Jurkat, Clone E6-1 (cell line): ENCODE data around the gene CGREF1.
"Not testable (repeated sequence)": the region's sequence is repeated elsewhere in the genome, so short reads cannot be mapped to it uniquely, and the experiment has no call there.

ENCODE experiments used
- DNase-seq: peaks from one replicate; pipeline ENCODE4 v3.0.0-alpha.2; 2011; ENCODE audit warnings: low read depth, low spot score
- H3K4me3 ChIP-seq: 2 replicates; pipeline ENCODE4 v1.5.1; 2011; ENCODE audit warnings: mild to moderate bottlenecking, low read length, control low read depth, moderate library complexity

Gene CGREF1

DNA sequence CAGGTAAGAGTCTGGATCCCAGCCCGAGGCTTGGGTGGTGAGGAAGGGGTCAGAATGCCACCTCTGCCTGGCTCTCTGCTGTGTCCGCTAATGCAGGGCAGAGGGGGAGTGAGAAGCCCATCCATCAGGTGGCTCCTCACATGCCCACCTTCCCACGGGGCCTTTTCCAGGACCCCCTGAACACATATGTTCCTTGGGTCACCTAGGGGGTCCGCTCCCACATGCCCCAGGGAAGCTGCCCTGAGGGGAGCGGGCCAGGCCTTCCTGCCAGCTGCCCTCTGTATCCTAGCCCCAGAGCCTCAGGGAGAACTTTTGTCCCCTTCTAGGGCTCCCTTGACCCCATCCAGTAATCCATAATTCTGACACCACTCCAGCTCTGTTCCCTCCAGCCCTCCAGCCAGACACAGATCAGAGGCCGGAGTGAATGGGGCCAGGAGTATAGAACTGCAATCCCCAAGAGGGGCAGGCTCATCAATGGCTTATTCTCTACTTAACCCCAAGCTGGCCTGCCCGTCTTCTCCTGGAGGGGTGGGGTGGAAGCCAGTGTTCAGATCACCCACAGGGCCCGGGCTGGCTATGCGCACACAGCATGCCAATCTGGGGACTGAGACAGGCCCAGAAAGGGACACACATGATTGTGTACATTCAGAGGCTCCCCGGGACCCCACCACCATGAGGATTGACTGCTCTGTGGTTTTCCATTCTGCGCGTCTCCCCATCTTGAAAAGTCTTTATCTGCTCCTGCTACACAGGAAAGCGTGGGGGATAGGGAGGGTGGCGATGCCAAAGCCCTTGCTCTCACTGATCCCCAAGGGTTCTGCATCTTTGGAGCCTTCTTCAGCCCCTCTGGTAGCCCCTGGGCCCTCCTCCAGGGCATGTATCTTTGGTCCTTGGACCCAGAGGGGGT lies 39.4 kb downstream of the CGREF1 start:
- DNase-seq: no peak
- H3K4me3 ChIP-seq: no peak overlapping the region

DNA sequence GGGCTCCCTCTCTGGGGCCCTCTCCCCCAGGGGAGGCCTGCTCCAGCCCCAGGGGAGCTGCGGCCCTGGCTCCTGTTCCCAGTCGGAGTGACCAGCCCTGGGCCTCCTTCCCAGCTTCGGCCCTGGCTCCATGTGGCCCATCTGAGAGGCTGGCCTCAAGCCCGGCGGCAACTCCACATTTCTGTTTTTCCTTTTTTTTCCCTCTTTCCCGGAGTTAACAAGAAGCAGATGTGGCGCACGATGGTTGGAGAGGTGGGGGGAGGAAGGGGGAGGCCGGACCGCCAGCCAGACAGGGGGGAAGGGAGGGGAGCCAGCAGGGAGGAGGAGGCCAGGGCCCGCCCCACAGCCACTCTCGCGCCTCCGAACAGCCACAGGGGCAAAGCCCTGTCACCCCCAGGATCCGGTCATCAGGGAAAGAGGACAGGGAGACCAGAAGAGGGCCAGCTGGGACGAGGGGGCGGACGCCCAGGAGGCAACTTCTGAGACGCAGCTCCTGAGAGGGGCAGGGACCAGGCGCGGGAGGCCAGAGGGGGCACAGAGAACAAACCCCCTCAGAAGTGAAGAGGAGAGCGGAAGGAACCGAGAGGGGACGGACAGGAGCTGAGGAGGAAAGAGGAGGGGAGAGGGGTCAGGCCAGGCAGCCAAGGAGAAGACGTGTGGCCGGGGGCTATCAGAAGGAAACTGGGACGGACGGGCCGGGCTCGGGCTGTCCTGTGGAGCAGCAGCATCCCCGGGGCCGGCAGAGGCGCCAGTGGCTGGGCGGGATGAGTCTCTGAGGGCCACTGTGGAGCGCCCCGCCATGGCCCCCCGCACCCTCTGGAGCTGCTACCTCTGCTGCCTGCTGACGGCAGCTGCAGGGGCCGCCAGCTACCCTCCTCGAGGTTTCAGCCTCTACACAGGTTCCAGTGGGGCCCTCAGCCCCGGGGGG lies 40.4 kb downstream of the CGREF1 start, which contains the start of gene EMILIN1:
Gene EMILIN1, plus strand, starts transcription at position 349 of the 928 bp plus-strand sequence. Its CDS starts 451 bp downstream, at position 800.
- no peak for DNase-seq
- H3K4me3 ChIP-seq: no peak within 1 kb of the TSS

DNA sequence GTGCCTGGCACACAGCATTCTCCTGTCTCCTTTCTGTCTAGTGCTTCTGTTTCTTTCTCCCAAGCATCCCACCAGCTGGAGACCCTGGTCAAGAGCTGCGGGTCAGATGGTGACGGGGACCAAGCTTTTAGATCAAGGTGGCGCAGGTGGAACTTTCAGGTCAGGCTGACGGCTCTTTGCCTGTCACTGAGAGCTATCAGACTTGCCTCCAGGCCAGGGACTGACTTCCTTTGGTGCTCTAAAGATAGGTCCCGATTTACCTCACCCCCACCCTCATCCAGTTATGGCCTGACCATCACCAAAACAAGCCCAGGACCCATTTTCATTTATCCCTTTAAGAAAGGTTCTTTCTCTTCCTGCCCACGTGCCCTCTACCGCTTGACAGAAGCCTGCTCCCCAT lies 41.7 kb downstream of the CGREF1 start:
- no peak for DNase-seq
- H3K4me3 ChIP-seq: no peak overlapping the region

DNA sequence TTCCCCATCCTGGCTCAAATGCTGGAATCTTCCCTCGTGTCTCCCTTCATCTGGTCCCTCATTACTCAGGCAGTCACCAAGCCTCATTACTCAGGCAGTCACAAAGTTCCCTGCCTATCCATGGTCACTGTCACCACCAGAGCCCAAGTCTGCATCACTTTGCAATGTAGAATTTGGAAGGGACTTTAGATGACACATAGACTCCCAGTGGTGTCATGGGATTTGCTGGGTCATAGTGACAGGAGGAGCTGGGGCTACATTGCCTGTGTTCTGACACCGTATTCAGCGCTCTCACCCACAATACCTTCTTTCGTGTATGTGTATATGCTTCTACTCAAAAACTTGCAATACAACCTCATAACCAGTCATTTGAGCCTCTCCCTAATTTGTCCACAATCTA lies 42.6 kb downstream of the CGREF1 start:
- no peak overlapping the region for H3K4me3 ChIP-seq
- DNase-seq: no peak

DNA sequence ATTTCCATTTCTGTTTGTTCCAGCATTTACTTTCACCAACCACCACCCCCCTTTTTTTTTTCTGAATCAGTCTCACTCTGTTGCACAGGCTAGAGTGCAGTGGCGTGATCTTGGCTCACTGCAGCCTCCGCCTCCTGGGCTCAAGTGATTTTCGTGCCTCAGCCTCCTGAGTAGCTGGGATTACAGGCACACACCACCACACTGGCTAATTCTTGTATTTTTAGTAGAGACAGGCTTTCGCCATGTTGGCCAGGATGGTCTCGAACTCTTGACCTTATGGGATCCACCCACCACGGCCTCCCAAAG lies 43.4 kb downstream of the CGREF1 start:
- DNase-seq, H3K4me3 ChIP-seq: not testable (repeated sequence)

DNA sequence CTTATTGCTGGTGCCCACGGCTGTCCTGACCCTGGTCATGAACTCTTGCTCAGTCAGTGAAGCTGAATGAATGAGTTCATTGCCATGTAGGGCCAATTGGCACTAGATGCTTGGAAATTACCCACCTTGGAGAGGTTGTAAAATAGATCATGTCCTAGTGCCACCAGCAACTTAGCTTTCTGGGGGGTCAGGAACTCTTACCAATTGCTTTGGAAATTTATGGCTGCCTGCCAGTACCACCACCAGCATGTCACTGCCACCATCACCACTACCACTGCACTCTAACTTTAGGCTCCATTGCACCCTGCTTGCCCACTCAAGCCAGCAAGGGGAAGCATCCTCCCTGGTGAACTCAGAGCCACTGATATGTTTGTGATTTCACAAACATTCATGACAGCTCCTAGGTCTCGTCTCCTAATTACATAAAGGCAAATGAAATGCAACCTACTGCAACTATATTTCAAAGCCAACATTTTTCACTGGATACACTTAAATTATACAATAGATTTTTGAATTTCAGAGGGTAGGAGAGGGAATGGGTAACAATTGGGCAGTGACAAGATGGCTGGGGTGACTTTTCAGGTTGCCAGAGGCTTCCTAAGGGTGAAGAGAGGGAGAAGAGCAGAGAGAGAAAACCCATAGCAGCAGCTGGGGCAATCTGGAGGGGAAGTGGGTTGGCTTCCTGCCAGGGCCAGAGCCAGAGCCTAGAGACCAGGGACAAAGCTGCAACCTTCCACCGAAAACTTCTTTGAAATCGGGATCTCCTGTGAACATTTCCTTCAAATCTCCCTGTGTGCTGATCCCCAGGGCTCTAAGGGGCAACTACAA lies 44.0 kb downstream of the CGREF1 start:
- peak; percentile 85 for DNase-seq
- H3K4me3 ChIP-seq: peak overlapping the region; percentile 2; the same call in 1 of the 2 replicates

DNA sequence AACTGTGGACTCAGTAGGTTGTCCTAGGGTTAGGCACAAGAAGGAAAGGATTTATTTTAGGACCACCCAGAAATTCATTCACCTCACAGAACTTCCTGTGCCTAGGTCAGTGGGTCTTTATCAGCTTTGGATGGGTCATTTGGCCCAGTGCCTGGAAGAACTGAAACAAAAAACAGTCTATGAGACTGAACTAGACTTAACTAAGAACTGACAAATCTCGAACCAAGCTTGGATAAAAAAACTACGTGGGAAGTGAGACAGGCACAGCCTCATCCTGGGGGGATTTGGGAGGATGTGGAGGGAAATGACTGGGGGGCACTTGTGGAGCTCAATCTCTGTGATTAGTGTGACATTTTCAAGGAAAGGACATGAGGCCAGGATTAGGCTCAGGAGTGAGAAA lies 45.1 kb downstream of the CGREF1 start:
- H3K4me3 ChIP-seq: no peak overlapping the region
- DNase-seq: no peak

DNA sequence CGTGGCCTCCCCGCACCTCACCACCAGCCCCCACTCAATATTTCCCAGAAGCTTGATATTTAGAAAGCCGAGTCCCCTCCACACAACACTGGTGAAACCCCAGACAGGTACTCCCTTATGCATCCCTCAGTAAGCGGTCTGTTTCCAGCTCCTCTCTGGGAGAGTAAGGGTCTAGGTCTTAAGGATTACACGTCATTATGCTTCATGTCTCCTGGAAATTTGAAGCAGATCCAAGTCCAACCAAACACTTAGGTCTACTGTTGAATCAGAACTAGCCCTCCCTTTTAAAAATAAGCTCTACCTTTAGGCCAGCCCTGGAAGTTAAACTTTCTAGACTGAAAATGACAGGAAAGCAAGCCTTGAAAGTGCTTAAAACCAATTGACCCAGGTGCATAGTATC lies 46.0 kb downstream of the CGREF1 start:
- no peak overlapping the region for H3K4me3 ChIP-seq
- DNase-seq: no peak

DNA sequence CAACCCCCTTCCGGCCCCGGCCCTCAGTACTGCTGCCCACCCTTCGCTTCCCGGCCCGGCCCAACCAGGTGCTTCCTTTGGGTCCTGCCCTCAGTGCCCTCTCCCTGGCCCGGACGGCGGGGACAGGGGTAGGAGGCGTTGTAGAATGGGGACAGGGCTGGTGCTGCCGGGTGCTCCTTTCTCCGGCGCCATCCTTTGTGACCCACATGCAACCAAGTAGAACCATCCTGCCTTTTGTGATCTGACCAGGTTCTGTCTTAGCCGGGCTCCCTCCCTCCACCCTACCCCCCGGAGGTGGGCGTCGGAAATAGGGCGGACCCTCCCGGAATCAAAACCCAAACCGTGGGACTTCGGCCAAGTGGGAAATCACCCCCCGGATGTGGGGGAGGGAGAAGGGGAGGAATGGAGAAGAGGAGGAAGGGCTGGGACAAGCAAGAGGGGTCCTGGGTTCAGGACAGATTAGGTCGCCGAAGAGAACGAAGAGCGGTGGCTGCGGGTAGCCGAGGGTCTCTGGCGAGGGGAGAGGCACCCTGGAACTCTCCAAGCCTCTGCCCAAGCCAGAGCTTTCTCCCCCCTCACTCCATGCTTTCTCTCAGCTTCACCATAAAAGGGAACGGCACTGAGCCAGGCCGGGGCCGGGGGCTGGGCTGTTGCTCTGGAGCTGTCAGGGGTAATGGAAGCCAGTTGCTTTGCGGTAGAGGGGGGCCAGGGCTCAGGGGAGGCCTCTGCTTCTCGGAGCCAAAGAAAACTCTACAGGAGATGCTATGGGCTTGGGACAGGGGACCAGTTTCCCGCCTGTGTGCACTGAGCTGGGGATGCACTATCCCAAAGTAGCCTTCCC lies 46.7 kb downstream of the CGREF1 start:
- DNase-seq: no peak
- H3K4me3 ChIP-seq: peak overlapping the region; percentile 97

DNA sequence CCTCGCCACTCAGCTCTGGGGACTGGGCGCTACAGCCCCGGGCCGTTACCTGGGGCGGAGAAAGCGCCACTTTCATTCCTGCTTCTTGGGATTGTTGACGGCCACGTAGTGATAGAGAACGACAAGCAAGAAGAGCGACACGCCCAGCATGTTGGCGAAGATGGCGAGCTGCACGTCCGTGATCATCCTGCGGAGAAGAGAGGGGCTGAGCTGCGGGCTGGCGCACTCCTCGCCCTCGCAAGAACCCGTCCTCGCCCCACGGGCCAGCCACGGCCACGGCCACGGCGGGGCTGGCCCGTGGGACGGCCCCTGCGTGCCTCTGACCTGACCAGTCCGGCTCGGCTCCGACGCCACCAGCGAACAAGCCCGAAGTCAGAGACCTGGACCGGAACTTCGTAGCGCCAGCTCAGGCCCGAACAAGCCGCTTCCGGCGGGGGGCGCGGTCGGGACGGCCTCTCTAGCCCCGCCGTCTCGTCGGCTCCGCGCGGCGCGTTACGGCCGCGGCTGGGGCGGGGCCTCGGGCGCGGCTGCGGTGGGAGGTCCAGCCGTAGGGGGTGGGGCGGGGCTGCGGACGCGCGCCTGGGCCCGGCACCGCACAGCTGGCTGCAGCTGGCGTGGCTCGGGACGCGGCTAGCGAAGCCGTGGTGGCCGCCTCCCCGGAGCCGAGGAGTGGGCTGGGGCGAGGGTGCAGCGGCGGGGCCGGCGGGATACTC lies 47.5 kb downstream of the CGREF1 start, which contains the start of gene OST4:
Gene OST4, minus strand, starts transcription at position 378 of the 713 bp plus-strand sequence.
- DNase-seq: peak; percentile 71
- H3K4me3 ChIP-seq: peak within 1 kb of the TSS; percentile 97

DNA sequence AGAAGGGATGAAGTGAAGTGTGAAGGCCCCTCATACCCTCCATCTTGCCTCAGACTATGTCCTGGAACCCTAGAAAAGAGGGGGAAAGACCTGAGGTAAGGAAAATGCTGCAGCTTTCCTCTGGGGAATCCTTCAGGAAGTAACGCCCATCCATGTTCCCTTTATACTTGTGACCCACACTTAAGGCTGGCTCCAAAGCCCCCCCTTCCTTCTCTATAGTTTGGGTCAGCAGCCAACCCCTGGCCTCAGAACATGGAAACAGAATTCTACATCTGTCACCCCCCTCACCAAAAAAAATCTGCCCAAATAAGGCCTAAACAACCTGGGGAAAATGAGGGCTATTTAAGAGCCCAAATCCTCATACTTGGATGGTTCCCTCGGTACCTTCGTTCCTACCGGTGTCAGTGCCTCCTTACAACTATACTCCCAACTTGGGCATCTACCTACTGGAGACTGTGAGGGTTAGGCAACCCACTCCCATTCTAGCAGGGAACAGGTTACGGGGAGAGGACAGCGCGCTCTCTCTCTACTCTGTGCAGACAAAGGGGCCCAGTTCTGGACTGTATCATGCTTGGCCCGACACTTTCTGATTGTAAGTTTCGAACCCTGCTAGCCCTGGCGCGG lies 48.2 kb downstream of the CGREF1 start:
- peak overlapping the region; percentile 97 for H3K4me3 ChIP-seq
- DNase-seq: no peak

DNA sequence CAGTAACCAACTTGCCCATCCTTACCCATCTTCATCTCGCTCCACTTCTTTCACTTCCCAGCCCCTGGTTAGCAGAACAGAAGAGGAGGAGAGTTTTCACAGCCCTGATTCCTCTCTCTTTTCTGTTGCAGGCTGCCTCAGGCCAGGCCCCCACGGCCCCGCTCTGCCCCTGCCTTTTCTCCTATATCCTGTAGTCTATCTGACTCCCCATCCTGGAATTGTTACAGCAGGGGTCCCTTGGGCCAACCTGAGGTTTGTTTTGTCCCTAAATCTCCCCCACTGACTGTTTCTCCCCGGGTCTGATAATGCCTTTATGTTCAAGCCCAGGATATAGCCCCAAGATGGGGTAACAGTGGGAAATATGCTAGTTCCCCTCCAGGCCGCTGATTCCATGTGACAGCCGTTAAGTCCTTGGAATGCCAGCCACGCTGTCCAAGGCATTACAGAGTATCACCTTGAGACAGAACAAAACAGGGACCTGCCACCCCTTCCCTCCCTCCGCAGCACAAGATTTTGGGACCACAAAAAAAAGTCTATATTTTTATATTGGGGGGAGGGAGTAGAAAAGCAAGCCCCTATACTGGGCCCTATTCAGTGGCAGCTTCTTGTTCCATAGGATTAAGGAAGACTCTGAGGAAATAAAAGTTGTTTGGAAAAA lies 48.8 kb downstream of the CGREF1 start:
- H3K4me3 ChIP-seq: peak overlapping the region; percentile 97

DNA sequence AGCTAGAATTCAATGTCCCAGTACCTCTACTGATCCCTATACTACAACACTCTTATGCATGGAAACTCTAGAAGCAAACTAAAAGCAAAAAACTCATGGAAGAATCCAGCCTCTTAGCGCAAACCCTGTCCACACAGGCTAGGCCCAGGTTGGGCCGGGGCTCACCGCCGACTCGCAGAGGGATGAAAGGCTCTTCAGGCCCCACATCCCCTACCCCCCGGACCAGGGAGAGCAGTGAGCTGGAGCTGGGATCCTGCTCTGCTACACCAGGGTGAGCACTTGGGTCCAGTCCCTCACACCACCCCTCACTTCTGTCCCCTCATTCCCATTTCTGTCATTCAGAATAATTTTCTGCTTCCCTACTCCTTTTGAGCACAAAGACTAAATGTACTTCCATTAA lies 49.5 kb downstream of the CGREF1 start:
- H3K4me3 ChIP-seq: no peak overlapping the region
- no peak for DNase-seq

More for the DNA sequence above, 48.8 kb downstream of the CGREF1 start:
- no peak for DNase-seq

DNA sequence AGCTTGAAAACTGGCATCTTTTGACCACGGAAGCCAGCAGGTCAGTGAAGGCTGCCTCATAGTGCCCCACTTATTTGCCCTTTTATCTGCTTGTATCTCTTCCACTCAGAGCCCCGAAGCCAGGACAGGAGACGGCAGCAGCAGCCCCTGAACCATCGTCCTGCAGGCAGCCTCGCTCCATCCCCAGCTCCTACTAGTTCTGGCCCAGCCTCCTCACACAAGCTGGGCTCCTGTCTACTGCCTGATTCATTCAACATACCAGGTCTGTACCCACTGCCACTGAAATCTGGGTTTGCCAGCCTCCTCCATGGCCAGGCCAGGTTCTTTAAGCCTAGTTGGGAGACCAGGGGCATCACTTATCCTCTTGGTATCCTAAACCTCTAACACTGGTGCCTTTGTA lies 51.5 kb downstream of the CGREF1 start:
- H3K4me3 ChIP-seq: no peak overlapping the region
- no peak for DNase-seq

DNA sequence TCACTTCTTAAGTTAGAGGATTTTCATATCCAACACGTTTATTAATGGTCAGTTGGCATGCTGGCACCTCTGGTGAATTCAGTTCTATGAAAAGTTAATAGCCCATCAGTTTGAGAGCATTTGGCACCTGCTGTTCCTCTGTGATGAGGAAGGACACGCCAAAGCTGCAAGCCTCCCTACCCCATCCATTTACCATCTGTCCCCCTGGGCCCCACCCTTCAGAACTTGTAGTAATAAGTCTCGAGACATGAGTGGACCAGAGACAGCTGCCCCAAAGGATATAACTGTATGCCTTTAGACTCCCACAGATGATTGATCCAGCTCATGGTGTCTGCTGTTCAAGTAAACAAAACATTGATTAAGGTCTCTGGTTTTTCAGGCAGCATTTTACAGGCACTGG lies 53.8 kb downstream of the CGREF1 start:
- DNase-seq: no peak

DNA sequence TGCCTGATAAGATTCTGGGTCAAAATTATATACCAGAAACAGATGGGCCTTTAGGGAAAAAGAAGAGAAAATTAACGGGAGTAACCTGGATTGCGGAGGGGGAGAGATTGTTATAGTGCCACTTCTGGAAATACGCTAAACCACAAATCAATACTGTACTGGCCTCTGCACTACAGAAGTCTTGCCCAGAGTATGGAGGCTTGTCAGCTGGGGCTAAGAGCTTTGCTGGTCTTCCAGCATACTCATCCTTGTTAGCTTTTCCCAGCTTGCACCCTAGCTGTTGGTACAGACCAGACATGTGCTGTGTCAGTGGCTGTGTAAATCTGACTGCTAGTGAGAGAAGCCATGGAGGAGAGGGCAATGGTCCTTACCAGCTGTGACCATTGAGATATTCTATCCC lies 58.6 kb downstream of the CGREF1 start:
- no peak for DNase-seq
- H3K4me3 ChIP-seq: no peak overlapping the region

More for the DNA sequence above, 53.8 kb downstream of the CGREF1 start:
- H3K4me3 ChIP-seq: no peak overlapping the region
